ENCODE measurements around the gene TXNDC9.
"Not testable (repeated sequence)": the region's sequence is repeated elsewhere in the genome, so short reads cannot be mapped to it uniquely, and the experiment has no call there.

TXNDC9 gene

GRCh38 chr2:99346218-99346617 is 10.1 kb upstream of the TXNDC9 start:
- DNase-seq, result no peak
- TF ChIP-seq GATA1 (IDR thresholded peaks at IDR 0.05; ENCODE audit: low read depth, low read length) (no peak), POLR2A (IDR thresholded peaks at IDR 0.05; ENCODE audit: low read length) (no peak)

DNA sequence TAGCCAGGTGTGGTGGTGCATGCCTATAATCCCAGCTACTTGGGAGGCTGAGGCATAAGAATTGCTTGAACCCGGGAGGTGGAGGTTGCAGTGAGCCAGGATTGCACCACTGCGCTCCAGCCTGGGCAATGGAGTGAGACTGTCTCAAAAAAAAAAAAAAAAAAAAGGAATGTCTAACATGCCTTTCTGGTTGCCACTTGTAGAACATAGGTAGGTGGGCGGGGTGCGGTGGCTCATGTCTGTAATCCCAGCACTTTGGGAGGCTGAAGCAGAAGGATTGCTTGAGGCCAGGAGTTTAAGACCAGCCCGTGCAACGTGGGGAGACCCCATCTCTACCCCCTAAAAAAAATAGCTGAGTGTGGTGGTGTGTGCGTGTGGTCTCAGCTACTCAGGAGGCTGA is 9.3 kb upstream of the TXNDC9 start:
- DNase-seq, result not testable (repeated sequence)

DNA sequence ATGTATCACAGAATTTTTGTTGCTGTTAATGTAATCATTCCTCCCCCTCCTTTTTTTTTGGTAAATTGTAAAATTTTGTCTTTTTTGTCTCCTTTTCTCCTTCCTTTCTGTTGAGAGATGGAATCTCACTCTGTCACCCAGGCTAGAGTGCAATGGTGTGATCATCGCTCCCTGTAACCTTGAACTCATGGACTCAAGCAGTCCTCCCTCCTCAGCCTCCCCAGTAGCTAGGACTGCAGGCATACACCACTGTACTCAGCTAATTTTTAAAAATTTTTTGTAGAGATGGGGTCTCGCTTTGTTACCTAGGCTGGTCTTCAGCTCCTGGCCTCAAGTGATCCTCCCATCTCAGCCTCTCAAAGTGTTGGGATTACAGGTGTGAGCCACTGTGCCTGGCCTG is 6.4 kb upstream of the TXNDC9 start:
- no peak for DNase-seq
- TF ChIP-seq POLR2A (IDR thresholded peaks at IDR 0.05; ENCODE audit: low read length), result no peak

DNA sequence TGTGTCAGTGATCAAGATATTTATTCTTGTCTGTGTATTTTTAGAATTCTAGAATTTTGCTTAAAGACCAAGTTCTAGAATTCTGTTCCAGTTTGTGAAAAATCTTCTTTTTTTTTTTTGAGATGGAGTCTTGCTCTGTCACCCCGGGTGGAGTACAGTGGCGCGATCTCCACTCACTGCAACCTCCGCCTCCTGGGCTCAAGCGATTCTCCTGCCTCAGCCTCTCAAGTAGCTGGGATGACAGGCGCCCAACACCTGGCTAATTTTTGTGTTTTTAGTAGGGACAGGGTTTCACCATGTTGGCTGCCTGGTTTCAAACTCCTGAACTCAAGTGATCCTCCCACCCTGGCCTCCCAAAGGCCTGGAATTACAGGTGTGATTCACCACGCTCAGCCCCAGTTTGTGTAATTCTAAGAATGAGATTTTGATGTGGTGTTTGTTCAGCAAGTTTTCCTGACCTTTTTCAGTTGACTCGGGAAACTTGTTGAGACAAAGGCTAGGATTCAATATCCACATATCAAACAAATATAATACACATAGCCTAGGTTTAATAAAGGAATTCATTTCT is 4.6 kb upstream of the TXNDC9 start:
- TF ChIP-seq POLR2A (IDR thresholded peaks at IDR 0.05; ENCODE audit: low read length) (no peak), GATA1 (IDR thresholded peaks at IDR 0.05; ENCODE audit: low read depth, low read length) (no peak)
- peak; percentile 23 to 30 for DNase-seq

DNA sequence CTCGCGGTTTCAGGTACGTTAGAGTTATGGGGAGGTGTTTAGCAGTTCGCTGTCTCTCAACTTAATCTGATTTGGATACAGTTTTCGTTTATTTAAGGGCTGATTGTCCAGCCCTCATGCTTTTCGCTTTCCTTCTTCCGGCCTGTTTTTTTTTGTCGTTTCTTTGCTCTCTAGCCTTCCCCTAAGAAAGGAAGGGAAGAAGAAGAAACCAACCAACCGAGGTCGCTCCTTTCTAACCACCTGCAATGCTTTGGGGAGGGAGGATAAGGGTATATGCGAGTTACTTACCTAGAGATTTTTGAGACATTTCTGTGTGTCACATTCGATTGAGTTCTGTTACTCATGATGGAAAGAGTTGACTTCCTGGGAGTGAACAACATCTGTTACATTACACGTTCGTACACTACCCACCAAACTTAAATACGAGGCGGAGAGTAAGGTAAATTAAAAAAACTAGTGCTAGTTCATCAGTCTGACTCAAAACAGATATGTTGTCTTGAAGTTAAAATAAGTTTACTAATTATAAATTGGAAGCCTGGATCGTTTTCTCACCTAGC is 2.0 kb upstream of the TXNDC9 start:
- peak in 1 of 2 experiments; percentile 73 for DNase-seq

DNA sequence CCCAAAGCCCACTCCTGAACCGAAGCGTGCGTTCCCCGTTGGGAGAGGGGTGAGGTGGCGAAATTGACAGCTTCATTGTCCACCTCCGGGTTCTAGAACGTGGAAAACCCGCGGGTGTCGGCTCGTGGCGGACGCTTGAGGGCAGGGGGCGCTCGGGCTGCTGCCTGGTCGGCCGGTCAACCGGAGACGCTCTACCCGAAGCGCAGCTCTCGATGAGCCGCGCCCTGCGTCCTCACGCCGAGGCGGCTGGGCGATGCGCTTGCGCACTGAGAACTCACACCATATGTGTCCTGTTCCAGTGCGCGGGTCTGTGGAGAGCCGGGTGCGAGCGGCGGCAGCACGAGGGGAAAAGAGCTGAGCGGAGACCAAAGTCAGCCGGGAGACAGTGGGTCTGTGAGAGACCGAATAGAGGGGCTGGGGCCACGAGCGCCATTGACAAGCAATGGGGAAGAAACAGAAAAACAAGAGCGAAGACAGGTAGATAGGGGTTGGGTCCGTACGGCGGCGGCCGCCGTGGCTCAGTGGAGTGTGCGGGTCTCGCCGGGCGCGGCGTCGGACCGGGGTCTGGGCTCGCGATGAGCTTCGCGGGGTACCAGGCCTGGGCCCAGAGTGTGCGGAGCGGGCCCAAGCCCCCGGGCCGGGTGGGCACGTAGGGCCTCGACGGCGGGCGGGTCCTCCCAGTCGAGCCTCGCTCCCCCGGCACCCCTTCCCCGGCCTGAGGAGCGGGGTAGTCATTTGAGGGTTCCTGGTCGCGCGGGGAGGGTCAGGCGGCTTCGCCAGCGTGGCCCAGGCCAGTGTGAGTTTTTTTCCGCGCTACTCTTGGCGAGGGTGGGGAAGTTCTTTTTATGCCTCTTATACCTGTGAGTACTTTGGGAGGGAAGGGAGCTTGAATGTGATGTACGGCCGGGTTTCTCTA is 1.2 kb upstream of the TXNDC9 start, which contains the start of gene EIF5B:
Gene EIF5B, plus strand, starts transcription at position 277 of the 916 bp plus-strand sequence. Its CDS starts 166 bp downstream, at position 443.
- peak; percentile 75 for TF ChIP-seq POLR2A (IDR thresholded peaks at IDR 0.05; ENCODE audit: low read length)
- no peak for TF ChIP-seq GATA1 (IDR thresholded peaks at IDR 0.05; ENCODE audit: low read depth, low read length)
- DNase-seq, result peak; percentile 96 to 97

More for the DNA sequence above, 2.0 kb upstream of the TXNDC9 start:
- TF ChIP-seq GATA1 (IDR thresholded peaks at IDR 0.05; ENCODE audit: low read depth, low read length), result no peak
- TF ChIP-seq POLR2A (IDR thresholded peaks at IDR 0.05; ENCODE audit: low read length), result no peak

GRCh38 chr2:99336804-99337112 is 625 bp upstream of the TXNDC9 start:
- no peak for TF ChIP-seq POLR2A (IDR thresholded peaks at IDR 0.05; ENCODE audit: low read length)
- no peak for TF ChIP-seq GATA1 (IDR thresholded peaks at IDR 0.05; ENCODE audit: low read depth, low read length)
- DNase-seq, result no peak

DNA sequence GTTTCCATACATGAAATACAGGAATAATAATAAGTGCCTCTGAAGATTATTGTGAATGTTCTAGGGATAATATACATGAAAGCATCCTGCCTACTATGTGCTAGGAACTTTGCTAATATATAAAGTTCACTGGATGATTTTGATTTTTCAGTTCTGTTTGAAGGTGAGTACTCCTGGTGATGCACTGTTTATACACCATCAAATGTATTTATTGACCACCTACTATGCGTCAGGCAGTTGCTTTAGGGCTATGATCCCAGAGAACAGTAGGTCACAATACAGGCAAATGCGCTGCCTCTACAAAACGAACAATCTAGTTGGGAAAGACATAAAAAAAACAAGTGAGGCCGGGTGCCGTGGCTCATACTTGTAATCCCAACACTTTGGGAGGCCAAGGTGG is 10.7 kb downstream of the TXNDC9 start:
- DNase-seq, result no peak
- no peak for TF ChIP-seq GATA1 (IDR thresholded peaks at IDR 0.05; ENCODE audit: low read depth, low read length)
- TF ChIP-seq POLR2A (IDR thresholded peaks at IDR 0.05; ENCODE audit: low read length), result no peak

- not testable (repeated sequence) for DNase-seq
Observed at GRCh38 chr2:99317873-99318200, 18.3 kb downstream of the TXNDC9 start.

DNA sequence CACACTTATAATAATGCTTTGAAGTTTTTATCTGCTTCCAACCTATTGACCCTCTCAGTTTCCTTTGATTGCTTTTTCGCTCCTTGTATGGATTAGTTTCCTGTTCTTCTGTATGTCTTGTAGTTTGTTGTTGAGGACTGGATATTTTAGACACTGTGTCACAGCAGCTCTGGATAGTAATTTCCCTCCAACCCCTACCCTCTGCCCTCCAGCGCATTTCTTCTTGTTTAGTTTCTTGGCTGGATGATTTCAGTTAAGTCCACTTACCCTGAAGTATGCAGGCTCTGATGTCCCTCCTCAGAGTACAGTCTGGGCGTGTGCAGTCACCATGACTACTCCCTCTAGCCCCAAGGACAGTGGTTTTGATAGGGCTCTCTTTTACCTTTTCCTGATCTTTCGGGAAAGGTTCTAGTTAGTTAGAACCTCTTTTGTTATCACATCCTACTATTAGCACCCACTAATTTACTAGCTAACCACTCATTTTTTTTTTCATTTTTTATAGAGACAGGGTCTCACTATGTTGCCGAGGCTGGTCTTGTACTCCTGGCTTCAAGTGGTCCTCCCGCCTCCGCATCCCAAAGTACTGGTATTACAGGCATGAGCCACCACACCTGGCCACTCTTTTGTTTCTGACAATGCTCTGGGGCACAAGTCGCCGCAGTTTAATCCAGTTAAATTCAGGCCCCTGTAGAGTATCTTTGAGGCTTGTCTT is 18.8 kb downstream of the TXNDC9 start:
- no peak for DNase-seq
- TF ChIP-seq GATA1 (IDR thresholded peaks at IDR 0.05; ENCODE audit: low read depth, low read length), result no peak
- no peak for TF ChIP-seq POLR2A (IDR thresholded peaks at IDR 0.05; ENCODE audit: low read length)

GRCh38 chr2:99301097-99301496 is 35.0 kb downstream of the TXNDC9 start, which contains the start of gene LYG1:
LYG1 (minus strand) TSS chr2:99301197; CDS start chr2:99295670, 5,527 bp downstream.
- not testable (repeated sequence) for DNase-seq

DNA sequence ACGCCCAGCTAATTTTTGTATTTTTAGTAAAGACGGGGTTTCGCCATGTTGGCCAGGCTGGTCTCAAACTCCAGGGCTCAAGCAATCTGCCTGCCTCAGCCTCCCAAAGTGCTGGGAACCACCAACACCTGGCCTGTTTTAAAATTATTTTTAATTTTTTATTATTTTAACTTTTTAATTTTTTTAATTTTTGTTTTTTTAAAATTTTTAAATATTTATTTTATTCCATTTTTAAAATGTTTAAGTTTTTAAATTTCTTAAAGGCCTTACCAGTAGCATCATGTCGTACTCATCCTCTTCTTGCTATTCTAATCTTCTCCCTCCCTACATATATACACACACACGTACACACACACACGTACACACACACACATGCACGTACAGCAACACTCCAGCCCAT is 36.6 kb downstream of the TXNDC9 start:
- TF ChIP-seq GATA1 (IDR thresholded peaks at IDR 0.05; ENCODE audit: low read depth, low read length), result no peak
- TF ChIP-seq POLR2A (IDR thresholded peaks at IDR 0.05; ENCODE audit: low read length), result no peak
- no peak for DNase-seq

DNA sequence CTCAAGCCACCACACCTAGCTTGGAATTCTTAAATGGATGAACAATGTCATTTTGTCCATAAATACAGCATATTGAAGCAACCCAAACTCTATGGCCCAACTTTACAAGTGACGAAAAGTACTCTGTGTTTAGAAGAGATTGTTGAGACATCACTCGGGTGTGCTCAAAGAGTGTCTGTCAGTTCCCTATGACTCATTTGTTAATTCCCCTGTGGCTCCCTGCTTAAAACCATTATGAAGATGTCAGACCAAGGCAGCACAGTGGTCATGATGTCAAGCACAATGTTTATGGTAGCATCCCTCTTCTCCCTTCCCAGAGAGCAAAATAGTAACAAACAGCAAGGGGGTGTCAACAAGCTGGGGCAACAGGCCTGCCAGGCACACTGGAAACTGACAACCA is 38.1 kb downstream of the TXNDC9 start:
- DNase-seq, result no peak
- TF ChIP-seq POLR2A (IDR thresholded peaks at IDR 0.05; ENCODE audit: low read length) (no peak), GATA1 (IDR thresholded peaks at IDR 0.05; ENCODE audit: low read depth, low read length) (no peak)

- TF ChIP-seq POLR2A (IDR thresholded peaks at IDR 0.05; ENCODE audit: low read length), result no peak
- no peak for TF ChIP-seq GATA1 (IDR thresholded peaks at IDR 0.05; ENCODE audit: low read depth, low read length)
- DNase-seq, result no peak
Observed at GRCh38 chr2:99285526-99285925, 50.6 kb downstream of the TXNDC9 start.

Data from erythroblast (primary cell).